Jurkat, Clone E6-1 (cell line): ENCODE data around the gene THEM5.

Experiments
- DNase-seq: peaks from one replicate; pipeline ENCODE4 v3.0.0-alpha.2; 2011; ENCODE audit warnings: low read depth, low spot score
- H3K4me3 ChIP-seq: 2 replicates; pipeline ENCODE4 v1.5.1; 2011; ENCODE audit warnings: mild to moderate bottlenecking, low read length, control low read depth, moderate library complexity

THEM5 gene

DNA sequence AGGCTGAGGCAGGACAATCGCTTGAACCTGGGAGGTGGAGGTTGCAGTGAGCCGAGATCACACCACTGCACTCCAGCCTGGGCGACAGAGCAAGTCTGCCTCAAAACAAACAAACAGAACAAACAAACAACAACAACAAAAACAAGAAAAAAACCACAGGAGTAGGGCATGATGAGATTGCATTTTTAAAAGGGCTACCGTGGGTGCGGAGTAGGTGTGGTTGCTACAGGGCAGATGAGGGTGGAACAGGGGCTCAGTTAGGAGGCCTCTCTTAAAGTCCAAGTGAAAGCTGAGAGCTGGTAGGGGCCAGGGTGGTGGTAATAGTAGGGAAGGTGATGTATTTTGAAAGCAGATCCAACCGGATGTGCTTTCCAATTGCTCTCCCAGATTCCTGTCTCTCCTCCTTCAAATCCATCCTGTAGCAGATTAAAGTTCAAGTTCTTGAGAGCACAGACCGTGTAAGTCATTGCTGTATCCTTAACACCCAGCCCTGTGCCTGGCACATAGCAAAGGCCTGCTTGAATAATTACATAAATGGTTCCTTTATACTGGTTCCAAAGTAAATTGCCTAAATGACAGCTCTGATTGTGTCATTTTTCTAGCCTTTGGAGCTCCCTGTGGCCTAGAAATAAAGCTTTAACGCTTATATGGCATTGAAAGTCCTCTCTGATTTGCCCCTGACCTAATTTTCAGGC lies 44.1 kb downstream of the THEM5 start:
- no peak for DNase-seq
- H3K4me3 ChIP-seq, result no peak overlapping the region

DNA sequence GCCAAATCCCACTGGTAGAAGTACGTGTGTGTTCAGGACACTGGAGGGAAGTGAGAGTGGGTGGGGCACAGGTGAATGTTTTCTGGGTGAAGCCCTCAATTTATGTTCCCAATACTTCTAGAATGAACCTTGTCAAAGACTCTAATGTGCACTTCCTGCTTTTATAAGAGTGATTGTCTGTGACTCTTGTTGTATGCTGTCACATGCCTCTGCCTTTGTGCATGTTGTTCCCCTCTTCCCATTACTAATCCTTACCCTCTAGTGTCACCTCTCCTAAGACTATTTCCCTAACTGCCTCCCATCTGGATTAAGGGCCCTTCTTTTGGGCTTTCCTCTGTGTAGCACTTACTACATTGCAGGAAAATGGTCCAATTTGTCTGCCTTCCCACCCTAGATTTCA lies 45.7 kb downstream of the THEM5 start:
- H3K4me3 ChIP-seq, result no peak overlapping the region
- no peak for DNase-seq

DNA sequence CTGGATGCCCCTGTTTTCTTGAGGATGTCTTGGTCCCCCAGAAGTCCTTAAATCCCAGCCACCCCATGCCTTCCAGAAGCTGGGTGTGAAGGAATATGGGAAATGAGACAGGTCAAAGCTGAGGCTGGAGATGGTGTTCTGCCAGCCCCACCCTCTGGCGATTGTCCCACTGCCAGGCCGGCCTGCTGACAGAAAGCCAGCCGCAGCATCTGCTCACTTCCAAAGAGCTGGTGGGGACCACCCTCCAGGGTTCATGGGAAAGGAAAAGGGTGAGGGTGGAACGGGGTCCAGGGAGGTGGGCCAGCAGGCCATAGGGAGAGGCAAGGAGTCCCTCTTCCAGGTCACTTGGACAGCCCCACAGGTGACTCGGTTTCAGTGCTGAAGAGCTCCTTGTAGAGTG lies 46.4 kb downstream of the THEM5 start:
- no peak for DNase-seq

DNA sequence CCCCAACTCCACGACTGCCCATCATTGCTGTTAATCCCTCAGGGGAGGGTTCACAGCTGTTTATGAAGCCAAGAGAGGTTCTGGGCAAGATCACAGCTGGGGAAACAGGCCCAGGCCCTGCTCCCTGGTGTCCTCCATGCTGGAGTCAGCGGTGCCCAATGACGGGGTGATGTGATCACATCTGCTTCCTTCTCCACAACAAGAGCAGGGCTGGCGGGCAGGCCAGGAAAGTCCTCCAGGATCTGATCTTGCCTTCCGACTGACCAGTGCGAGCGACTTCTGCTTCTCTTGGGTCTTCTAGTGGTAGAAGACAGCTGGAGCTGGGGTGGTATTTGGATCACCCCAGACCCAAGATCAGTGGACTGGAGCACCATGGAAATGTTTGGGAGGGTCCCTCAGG lies 47.3 kb downstream of the THEM5 start:
- no peak overlapping the region for H3K4me3 ChIP-seq
- DNase-seq, result no peak

More for the DNA sequence above, 46.4 kb downstream of the THEM5 start:
- H3K4me3 ChIP-seq, result no peak overlapping the region

DNA sequence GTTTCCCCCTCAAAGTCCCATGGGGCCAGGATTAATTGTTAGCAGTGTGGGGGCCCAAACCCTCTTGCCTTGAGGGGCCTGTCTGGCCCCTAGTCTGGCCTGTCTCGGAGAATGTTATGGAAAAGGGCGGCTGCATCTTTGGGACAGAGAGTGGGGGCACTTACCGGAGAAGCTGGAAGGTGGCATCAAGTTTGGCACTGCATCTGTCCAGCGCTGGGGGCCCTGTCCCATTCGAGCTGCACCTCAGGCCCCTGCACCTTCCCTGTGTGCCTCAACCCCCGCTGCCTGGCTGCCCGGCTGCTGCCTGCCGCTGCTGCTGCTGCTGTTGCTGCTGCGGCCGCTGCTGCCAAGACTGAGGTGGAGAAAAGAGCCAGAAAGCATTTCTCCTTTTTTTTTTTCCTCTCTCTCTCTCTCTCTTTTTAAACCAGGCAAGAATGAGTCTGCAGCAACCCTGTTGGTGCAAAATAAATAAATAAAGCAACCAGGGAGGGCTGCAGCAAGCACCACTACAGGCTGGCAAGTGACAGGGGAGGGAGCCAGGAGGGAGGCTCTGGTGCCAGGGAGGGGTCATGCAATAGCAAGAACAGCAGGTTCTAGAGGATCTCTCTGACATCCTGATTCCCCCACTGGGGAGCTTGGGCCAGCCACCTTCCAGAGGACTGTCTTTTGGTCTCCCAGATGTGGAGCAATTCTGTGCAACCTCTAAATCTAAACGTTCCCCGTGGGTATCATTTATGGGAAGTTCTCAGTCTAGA lies 48.3 kb downstream of the THEM5 start, which contains the start of gene LINGO4:
Gene LINGO4 (minus strand): TSS at position 354 of the 755 bp plus-strand sequence. CDS start 2,715 bp downstream, outside the sequence.
- DNase-seq, result no peak

DNA sequence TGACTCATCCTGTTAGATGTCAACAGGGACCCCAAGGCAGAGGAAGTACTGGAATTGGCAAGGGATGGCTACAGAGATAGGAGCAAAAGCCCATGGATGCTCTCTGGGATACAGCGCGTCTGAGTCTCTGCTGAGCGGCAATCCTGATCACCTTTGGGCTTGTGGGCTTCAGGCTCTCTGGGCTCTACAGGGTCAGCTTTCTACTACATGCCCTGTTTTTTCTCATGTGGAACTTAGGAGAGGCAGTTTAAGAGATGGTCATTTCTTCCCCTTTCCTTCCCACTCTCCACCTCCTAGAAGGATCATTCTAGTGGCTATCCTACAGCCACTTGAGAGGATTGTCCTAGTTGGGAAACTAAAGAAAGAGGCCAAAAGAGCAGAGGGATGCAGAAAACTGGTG lies 49.6 kb downstream of the THEM5 start:
- H3K4me3 ChIP-seq, result no peak overlapping the region
- no peak for DNase-seq

More for the DNA sequence above, 48.3 kb downstream of the THEM5 start, which contains the start of gene LINGO4:
- no peak within 1 kb of the TSS for H3K4me3 ChIP-seq

DNA sequence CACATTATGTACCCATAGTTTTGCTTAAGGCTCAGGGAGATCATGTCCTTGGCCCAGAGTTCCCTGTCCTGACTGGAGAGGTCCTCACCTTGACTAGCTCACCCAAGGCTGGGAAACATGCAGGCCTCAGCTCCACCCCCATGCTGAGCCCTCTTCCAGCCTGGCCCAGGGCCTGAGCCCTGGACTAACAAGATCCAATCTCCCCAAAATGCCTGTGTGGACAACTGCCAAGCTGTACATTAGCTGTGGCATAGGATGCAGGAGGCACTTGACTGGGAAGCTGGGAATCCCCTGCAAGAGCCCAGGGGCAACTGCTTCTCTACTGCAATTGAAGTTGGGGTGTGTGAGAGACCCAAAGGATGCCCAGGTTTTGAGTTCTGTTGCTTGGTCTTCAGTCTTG lies 50.3 kb downstream of the THEM5 start:
- H3K4me3 ChIP-seq, result no peak overlapping the region
- DNase-seq, result no peak

DNA sequence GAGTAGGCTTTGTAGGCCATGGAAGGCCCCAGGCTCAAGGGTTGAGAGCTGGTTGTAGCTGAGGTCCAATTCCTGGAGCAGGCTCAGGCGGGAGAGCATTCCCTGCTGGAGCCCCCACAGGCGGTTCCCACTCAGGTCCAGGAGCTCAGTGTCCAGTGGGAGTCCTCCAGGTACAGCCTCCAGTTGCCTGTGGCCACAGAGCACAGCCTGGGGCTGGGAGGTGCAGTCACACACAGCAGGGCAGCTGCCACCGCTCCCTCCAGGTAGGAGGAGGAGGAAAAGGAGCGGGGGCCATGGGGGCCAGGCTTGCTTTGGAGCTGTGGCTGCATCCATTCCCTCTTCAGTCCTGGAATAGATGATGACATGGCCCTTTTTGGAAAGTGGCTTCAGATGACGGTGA lies 51.1 kb downstream of the THEM5 start:
- no peak overlapping the region for H3K4me3 ChIP-seq
- DNase-seq, result no peak

DNA sequence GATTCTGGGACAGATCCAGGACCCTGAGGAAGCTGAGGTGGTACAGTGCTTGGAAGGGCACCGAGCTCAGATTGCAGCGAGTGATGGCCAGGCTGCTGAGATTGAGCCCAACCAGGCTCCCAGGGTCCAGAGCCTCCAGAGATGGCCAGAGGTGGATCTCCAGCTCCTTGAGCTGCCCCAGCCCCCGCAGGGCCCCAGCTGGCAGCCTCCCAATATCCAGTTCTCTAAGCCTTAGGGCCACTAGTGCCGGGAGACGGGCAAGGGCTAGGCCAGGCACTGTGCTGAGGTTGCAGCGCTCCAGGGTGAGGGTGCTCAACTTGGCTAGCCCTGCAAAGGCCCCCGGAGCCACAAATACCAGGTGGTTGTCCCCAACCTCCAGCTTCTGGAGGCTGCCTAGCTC lies 51.7 kb downstream of the THEM5 start:
- DNase-seq, result no peak
- H3K4me3 ChIP-seq, result no peak overlapping the region

DNA sequence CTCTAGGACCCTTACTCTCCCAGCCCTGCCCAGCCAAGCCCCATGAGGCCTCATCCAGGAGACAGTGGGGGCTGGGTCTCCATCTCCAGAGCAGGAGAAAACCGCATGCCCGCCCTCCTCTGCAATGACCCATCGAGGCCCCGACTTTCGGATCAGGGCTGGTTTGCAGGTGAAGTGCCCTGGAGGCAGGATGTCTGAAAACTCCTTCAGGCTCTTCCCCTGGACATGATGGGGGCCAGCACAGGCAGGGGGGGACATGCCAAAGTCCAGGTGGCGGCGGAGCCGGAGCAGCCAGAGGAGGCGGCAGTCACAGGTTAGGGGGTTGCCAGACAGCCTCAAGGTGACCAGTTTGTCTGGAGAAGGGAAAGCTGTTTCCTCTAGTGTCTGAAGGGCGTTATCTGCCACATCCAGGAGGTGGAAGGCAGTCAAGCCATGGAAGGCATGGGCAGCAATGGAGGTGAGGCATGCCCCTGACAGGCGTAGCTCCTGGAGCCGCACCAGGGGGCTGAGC lies 52.1 kb downstream of the THEM5 start:
- no peak overlapping the region for H3K4me3 ChIP-seq
- DNase-seq, result no peak

DNA sequence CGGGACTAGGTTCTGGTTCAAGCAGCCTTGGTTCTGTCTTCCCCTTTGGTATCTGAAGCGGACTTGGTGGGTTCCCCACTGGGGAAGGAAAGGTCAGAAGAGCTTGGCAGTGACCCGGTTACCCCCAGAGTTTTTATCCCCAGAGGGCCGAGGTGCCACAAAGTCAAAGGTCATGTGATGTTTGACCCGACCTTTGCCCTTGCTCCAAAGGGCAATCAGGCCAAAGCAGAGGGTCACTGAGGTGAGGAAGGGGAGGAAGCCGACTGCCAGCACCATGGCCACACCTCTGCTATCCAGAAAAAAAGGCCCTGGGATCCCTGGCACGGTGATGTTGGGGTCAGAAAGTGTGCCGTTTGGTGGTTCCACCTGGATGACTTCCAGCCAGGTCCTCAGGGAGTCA lies 52.7 kb downstream of the THEM5 start:
- H3K4me3 ChIP-seq, result no peak overlapping the region
- DNase-seq, result no peak

DNA sequence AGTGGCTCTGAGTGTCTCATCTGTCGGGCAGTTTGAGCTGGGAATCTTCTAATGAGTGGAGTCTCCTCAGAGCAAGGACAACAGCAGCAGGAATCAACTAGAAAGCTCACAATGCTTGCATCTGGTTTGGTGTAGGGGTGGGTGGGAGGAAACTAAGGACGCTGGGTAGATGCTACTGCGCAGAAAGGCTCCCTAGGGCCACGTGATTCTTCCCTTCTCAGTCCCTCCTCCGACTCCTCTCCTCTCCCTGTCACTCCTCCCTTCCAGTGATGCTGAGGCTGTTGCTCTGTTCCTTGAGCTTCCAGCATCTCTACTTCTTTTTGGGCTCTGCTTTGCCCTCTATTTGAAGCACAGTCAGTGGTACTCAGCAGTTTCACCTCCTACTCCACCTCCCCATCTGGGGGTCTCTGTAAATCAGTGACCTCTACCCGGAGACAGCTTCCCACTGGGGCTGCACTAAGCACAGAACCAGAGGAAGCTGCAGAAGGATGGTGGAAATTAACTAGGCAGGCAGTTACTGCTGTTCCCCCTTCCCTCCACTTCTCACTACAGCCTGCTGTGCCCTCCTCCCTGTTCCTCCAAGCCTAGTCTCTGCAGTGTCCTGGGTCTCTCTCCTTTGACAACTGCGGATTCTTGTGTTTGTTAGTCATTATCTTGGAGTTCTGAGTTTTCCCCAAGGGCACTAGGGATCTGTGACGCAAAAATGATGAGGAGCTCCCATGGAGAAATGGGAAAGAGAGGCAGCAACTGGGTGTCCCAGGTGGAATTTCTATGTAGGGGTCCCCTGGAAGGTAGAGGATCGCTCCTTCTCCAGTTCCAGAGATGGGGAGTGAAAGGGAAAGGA lies 54.1 kb downstream of the THEM5 start:
- DNase-seq, result no peak
- no peak overlapping the region for H3K4me3 ChIP-seq

DNA sequence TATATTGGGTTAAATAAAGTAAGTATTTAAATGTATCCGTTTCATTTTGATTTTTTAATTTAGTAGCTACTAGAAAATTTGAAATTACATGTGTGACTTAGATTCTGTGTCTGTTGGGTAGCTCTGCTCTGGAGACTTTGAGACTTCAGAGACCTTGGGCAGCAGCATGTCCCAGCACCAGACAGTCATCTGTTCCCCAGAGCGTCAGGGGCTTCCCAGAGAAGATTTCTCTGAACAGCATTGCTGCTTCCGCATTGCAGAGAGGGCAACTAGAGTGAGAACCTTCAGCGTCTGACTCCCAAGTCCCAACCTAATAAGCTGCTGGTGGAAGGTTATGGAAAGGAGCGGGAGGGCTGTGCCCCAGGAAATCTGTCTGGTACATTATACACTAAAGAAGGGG lies 54.9 kb downstream of the THEM5 start:
- no peak for DNase-seq
- no peak overlapping the region for H3K4me3 ChIP-seq
